Neural cell (in vitro differentiated cells): ENCODE results near the gene ANGPTL8.

Experiments
- CTCF ChIP-seq: fragments of 450-650 bp; IDR thresholded peaks from 2 replicates; pipeline ENCODE4 v1.5.1; 2014; ENCODE audit warnings: antibody characterized with exemption, mild to moderate bottlenecking, moderate library complexity; ENCODE audit not compliant: poor library complexity, severe bottlenecking
- EP300 ChIP-seq: fragments of 450-650 bp; conservative IDR thresholded peaks from 2 replicates; pipeline ENCODE4 v1.6.1; 2014; ENCODE audit warnings: antibody characterized with exemption, mild to moderate bottlenecking, moderate library complexity; ENCODE audit not compliant: poor library complexity, severe bottlenecking
- EZH2 ChIP-seq: fragments of 200-600, 300-800 bp; shearing (Covaris generic), sonication (generic); IDR thresholded peaks from 2 replicates; pipeline ENCODE4 v1.6.1; 2014; ENCODE audit warnings: antibody characterized with exemption, low read length, borderline replicate concordance, mild to moderate bottlenecking; ENCODE audit not compliant: insufficient read depth, poor library complexity, severe bottlenecking
- POLR2AphosphoS5 ChIP-seq: IDR thresholded peaks from 2 replicates; pipeline ENCODE4 v1.6.1; 2012
- RAD21 ChIP-seq: fragments of 450-650 bp; conservative IDR thresholded peaks from 2 replicates; pipeline ENCODE4 v1.6.1; 2014; ENCODE audit warnings: antibody characterized with exemption, mild to moderate bottlenecking, moderate library complexity
- REST ChIP-seq: IDR thresholded peaks from 2 replicates; pipeline ENCODE4 v1.6.1; 2012; ENCODE audit warnings: borderline replicate concordance
- SMC3 ChIP-seq: fragments of 450-650 bp; conservative IDR thresholded peaks from 2 replicates; pipeline ENCODE4 v1.6.1; 2014; ENCODE audit warnings: antibody characterized with exemption, mild to moderate bottlenecking, moderate library complexity; ENCODE audit not compliant: poor library complexity

DNA sequence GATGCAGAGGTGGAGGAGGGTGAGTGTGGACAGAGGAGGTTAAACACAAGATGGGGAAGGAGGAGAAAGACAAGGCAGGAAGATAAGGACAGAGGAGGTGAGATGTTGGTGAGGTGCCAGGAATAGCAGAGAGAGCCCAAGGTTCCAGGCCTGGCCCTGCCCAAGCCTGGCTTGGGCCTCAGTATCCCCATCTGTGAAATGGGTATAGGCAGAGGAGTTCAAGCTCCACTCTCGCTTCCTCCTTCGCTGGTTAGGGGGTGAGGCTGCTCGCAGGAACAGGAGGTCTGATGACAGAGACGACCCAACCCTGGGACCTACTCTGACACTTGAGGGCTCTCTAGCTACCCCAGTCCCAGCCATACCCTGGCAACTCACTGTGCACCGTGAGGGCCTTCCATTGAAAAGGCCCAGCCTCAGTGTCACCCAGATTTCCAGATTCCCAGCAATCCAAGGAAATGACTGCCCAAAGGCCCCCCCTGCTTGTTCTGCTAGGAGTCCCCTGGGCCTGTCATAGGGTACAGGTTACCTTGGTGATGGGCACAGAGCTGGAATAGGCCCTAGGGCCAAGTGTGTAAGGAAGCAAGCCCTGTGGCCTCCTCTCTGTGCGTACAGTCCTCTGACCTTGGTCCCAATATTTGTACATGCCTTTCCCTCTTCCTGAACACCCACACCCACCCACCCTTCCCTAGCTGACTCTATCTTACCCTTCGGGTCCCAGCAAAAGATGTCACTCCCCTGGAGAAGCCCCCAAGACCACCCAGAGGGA is 8.6 kb upstream of the ANGPTL8 start:
- TF ChIP-seq POLR2AphosphoS5 = no peak
- no peak for TF ChIP-seq CTCF
- TF ChIP-seq REST = no peak
- TF ChIP-seq EP300 = no peak
- TF ChIP-seq EZH2 = no peak
- TF ChIP-seq SMC3 = no peak
- no peak for TF ChIP-seq RAD21
